HG03039 (cell line): Measurements from ENCODE around the gene LYZL2.
"Not testable (repeated sequence)": the region's sequence is repeated elsewhere in the genome, so short reads cannot be mapped to it uniquely, and the experiment has no call there.

Experiments used
- ATAC-seq: cut with Tn5 transposase; IDR thresholded peaks from one replicate; pipeline ENCODE4 v1.9.1; 2021; ENCODE audit warnings: mild to moderate bottlenecking, moderate library complexity; ENCODE audit not compliant: unreplicated experiment

Gene LYZL2

DNA sequence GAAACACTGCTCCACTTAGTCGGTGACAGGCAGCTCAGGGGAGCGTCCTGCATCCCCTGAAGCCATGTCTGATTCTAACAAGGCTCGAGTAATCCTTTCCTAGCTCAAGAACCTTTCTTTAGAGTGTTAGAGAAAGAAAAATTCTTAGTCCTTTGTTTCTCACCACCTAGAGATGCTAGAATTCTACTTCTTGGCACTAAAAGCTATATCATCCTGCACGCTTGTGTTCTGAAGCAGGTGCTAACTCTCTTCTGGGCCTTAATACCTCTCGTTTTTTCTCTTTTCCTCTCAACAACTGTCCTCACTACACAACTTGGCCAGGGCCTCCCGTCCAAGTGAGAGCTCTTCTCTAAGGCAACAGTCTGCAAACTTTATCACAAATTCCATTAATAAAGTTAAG lies at the start of gene LYZL2:
Gene LYZL2 (minus strand): TSS at position 101 of the 400 bp plus-strand sequence. CDS start 2,838 bp downstream, outside the sequence.
- ATAC-seq = no peak

DNA sequence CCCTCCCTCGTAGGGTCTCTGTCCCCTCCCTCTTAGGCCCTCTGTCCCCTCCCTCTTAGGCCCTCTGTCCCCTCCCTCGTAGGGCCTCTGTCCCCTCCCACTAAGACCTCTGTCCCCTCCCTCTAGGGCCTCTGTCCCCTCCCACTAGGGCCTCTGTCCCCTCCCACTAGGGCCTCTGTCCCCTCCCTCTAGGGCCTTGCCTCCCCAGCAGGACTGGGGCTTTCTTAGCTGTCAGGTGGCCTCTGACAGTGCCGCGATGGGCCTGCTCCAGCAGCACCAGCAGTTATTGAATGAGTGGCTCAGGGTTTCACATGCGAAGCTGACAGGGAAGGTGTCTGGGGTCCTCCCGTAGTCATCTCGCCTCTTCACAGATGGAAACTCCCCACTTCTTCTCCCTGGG lies 48.1 kb upstream of the LYZL2 start:
- ATAC-seq = peak; percentile 57

- not testable (repeated sequence) for ATAC-seq
Observed at GRCh38 chr10:30677146-30677545, 47.6 kb upstream of the LYZL2 start.

- ATAC-seq = no peak
Observed at GRCh38 chr10:30675791-30676718, 46.5 kb upstream of the LYZL2 start.

GRCh38 chr10:30674796-30675195 lies 45.2 kb upstream of the LYZL2 start:
- ATAC-seq = no peak

GRCh38 chr10:30673262-30673661 lies 43.7 kb upstream of the LYZL2 start:
- ATAC-seq = not testable (repeated sequence)

DNA sequence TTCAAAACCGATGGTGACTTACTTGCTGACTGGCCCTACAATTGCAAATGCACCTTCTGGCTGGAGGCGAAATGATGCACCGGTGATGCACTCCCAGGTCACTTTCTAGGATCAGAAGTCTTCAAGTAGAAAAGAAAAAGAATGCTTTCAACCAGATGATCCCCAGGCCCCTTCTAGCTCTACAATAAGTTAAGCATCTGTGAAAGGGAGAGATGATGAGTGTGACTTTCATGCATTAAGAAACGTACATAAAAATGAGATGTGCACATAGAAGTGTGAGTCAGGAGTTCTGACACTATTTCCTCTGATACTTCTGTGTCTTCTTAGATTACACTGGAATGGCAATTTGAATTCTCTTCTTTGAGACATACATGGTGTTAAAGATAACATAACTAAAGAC lies 42.8 kb upstream of the LYZL2 start:
- ATAC-seq = not testable (repeated sequence)

- no peak for ATAC-seq
Observed at GRCh38 chr10:30671026-30671616, 41.6 kb upstream of the LYZL2 start.

DNA sequence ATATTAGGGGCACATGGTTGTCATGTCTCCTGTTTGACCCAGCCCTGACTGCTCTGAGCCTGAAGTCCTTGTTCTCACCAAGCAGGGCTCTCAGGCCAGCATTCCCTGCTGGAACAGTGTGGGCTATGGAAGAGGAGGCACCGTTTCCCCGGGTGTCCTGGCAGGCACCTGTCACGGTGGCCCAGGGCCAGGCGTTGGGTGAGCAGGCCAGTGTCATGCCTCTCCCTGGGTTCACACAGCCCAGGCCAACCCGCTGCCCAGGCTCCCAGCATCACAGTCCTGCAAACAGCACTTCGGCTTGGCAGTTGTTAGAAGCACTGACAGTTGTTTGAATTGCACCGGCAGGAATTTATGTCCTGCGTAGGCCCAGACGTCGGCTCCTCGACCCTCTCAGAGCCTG lies 38.4 kb upstream of the LYZL2 start:
- ATAC-seq = not testable (repeated sequence)

GRCh38 chr10:30663403-30663802 lies 33.9 kb upstream of the LYZL2 start:
- peak; percentile 53 for ATAC-seq

- ATAC-seq = no peak
Observed at GRCh38 chr10:30662814-30663213, 33.3 kb upstream of the LYZL2 start.

DNA sequence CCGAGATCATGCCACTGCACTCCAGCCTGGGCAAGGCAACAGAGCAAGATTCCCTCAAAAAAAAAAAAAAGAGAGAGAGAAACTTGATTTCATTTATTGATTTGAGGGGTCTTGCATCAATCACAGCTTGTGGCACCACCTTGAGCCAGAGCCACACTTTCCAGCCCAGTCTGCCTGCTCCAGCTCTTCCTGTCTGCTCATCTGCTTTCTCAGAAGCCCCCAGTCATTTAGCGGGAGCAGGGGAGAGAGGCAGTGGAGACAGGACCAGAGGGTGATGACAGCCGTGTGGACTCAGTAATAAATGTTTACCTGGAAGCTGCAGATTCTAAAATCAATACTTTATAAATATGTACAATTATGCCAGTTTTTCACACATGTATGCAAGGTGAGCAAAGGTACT lies 30.8 kb upstream of the LYZL2 start:
- not testable (repeated sequence) for ATAC-seq

DNA sequence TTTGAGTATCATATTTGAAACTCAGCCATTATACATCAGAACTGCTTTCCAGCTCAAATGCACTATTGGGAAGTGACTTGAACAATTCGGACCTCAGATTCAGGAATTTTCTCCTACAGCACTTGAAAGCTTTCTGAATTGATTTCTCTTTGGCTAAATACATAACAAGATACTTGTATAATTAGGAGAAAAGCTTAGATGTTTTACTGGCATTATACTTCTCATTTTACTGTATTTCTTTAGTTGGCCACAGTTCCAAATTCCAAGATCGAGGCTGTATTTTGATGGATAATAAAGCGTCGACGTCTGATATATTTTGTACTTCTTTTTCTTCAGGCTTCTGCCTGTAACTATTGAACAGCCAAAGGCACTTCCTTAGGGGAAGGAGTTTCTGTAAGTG lies 26.7 kb upstream of the LYZL2 start:
- no peak for ATAC-seq

DNA sequence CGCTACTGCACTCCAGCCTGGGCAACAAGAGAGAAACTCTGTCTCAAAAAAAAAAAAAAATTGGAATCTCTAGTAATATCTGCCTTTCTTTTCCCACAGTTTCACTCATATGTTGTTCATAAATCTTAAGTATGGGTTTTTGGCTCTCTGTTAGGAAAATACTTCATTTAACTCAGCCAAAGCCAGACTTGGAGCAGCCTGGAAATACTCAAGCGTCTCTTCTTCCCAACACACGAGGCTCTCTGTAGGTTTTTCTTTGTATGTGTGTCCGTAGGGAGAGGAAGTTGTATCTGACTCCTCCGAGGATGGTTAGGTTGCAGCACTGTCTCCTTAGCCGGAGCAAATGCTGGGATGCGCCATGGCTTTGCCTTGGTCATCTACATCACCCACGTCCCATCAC lies 25.4 kb upstream of the LYZL2 start:
- ATAC-seq = not testable (repeated sequence)

DNA sequence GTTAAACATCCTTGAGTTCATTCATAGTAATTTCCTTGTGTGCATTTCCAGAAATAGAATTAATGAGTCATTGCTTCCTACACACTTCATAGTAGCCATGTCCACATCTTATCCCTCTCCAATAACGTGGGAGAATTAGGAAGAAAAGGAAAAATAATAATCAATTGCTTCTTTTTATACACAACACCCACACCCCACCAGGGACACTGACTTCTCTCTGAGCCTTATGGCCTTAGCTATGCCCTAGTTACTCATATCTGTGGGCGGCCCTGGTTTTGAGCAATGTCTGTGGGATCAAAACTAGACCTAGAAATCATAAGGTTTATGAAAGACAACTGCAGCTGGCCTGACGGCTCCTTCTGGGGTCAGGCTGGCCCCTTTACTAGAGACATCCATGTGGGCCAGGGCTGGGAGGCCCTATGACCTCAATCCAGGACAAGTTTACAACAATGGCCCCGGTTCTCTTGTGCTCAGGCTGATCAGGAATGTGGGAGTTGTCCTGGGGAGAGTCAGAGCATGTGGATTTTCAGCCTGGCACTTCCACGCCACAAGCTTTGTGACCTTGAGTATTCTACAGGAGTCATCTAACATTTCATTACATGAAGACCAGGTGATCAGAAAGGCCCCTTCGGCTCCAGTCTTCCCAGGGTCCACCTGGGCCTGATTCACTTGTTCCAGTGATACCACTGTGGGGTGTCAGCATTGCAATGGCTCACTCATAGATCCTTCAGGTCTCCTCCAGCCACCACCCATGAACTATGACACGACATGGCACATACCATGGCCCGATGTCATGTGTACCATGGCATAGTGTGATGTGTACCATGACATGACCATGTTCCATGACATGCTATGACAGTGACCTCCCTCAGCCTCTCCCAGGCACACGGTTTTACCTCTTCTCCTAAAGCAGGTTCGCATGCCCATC lies 22.2 kb upstream of the LYZL2 start:
- ATAC-seq = not testable (repeated sequence)

GRCh38 chr10:30647089-30647488 lies 17.5 kb upstream of the LYZL2 start:
- no peak for ATAC-seq

DNA sequence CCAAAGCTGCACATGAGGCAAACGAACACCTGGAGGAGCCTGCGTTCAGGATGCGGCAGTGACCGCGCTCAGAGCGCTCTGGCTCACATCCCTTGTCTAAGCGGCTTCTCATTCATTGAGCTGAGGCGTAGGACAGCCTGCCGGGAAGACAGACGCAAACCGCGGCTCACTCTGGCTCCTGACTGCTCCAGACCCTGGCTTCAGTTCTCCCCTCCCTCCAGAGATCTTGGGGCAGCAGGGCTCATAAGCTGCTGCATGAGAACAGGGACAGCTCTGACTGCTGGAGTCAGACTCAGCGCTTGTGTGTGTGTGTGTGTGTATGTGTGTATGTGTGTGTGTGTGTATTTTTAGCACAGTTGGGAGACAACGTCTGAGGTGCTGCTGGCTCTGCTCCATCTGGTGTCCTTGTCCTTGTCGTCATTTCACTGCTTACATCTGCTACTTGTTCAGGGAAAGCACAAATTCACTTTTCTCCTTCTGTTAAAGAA lies 15.8 kb upstream of the LYZL2 start:
- no peak for ATAC-seq

GRCh38 chr10:30644408-30644861 lies 14.9 kb upstream of the LYZL2 start:
- not testable (repeated sequence) for ATAC-seq

GRCh38 chr10:30643557-30644199 lies 14.1 kb upstream of the LYZL2 start:
- ATAC-seq = not testable (repeated sequence)

DNA sequence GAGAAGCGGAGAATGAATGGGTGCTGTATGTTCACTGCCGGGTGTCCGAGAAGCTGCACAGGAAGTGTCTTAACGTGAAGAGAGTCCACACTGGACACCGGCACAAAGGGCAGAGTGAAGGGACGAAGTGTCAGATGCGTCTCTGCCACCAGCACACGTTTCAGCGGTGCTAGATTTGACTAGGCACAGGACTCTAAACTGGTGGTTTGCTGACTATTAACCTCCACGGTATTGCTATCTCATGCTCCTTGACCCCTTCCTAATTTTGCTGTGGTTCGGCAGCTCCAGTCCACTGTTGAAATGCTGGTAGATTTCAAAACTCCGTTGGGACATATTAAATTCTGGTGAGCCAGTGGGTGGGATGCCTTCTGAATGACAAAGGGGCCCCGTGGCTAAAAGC lies 13.3 kb upstream of the LYZL2 start:
- ATAC-seq = not testable (repeated sequence)
